SK-N-SH (cell line): ENCODE results near the gene OR51A4. TPM values are rescaled to one million over a fixed set of nuclear protein-coding genes. Genes with fewer than 3 reads are reported as not detected.

ENCODE experiments used
- CTCF ChIA-PET: fragments of 300-600, 350-600 bp; formaldehyde crosslinking; extraction: SDS; loops from one replicate; lab custom pipeline; 2021; lab: Yijun Ruan, JAX
- POLR2A ChIA-PET: fragments of 350-600 bp; sonication (Branson Sonifier 250); formaldehyde crosslinking; extraction: SDS; loops from one replicate; lab custom pipeline; 2020; ENCODE audit warnings: antibody characterized with exemption, inconsistent platforms; lab: Yijun Ruan, JAX
- DNase-seq: peaks from one replicate; pipeline ENCODE4 v3.0.0; 2012
- H2AFZ ChIP-seq: fragments of 200-600 bp; sonication (generic); 2 replicates; pipeline ENCODE4 v1.8.1; 2016; ENCODE audit warnings: antibody characterized with exemption, mild to moderate bottlenecking, low read depth
- H3F3A ChIP-seq: fragments of 200-600 bp; sonication (generic); replicated peaks from 2 replicates; pipeline ENCODE3; 2016; ENCODE audit warnings: antibody characterized with exemption, mild to moderate bottlenecking; ENCODE audit not compliant: insufficient read depth
- H3K27ac ChIP-seq, 2 experiments: fragments of 200-500 bp in 1 of 2; fragments of 200-600 bp in 1 of 2; sonication (Bioruptor generic) in 1 of 2; sonication (generic), shearing (Covaris generic) in 1 of 2; 2 replicates each; pipeline versions ENCODE4 v1.5.1 to v1.6.1; 2014 to 2016; ENCODE audit warnings: low read depth in 2 of 2, inconsistent platforms in 1 of 2, low read length in 1 of 2, mild to moderate bottlenecking in 1 of 2, mixed read lengths in 1 of 2
- H3K27me3 ChIP-seq: fragments of 200-600 bp; sonication (generic), shearing (Covaris generic); 2 replicates; pipeline ENCODE4 v1.6.1; 2016; ENCODE audit warnings: mixed run types; ENCODE audit not compliant: insufficient read depth
- H3K36me3 ChIP-seq, 2 experiments: fragments of 200-500 bp in 1 of 2; fragments of 200-600 bp in 1 of 2; sonication (Bioruptor generic) in 1 of 2; sonication (generic) in 1 of 2; replicated peaks in 1 of 2; 2 replicates each; pipeline versions ENCODE3 to v1.5.1; 2014 to 2016; ENCODE audit warnings: low read length in 1 of 2, mild to moderate bottlenecking in 1 of 2; ENCODE audit not compliant: insufficient read depth in 2 of 2, control insufficient read depth in 1 of 2
- H3K4me1 ChIP-seq, 2 experiments: fragments of 200-500 bp in 1 of 2; fragments of 200-600 bp in 1 of 2; sonication (Bioruptor generic) in 1 of 2; sonication (generic), shearing (Covaris generic) in 1 of 2; 2 replicates each; pipeline versions ENCODE4 v1.5.1 to v1.6.1; 2014 to 2016; ENCODE audit warnings: low read depth in 1 of 2, low read length in 1 of 2, mixed run types in 1 of 2; ENCODE audit not compliant: insufficient read depth in 2 of 2, control insufficient read depth in 1 of 2
- H3K4me2 ChIP-seq: fragments of 200-600 bp; sonication (generic), shearing (Covaris generic); 2 replicates; pipeline ENCODE4 v1.6.1; 2017; ENCODE audit warnings: mixed run types
- H3K4me3 ChIP-seq, 2 experiments: fragments of 200-500 bp in 1 of 2; fragments of 200-600 bp in 1 of 2; sonication (Bioruptor generic) in 1 of 2; sonication (generic), shearing (Covaris generic) in 1 of 2; 2 replicates each; pipeline versions ENCODE4 v1.5.1 to v1.8.1; 2014 to 2016; ENCODE audit warnings: low read depth in 2 of 2, inconsistent platforms in 1 of 2, low read length in 1 of 2, mild to moderate bottlenecking in 1 of 2, mixed read lengths in 1 of 2, moderate library complexity in 1 of 2
- H3K79me2 ChIP-seq: fragments of 200-600 bp; sonication (generic); 2 replicates; pipeline ENCODE4 v1.8.1; 2017; ENCODE audit warnings: mild to moderate bottlenecking; ENCODE audit not compliant: insufficient read depth
- H3K9ac ChIP-seq: fragments of 200-600 bp; sonication (generic); 2 replicates; pipeline ENCODE4 v1.6.1; 2017; ENCODE audit warnings: mixed run types
- H3K9me2 ChIP-seq: fragments of 200-600 bp; sonication (generic); 2 replicates; pipeline ENCODE4 v1.6.1; 2017; ENCODE audit warnings: mixed run types
- H3K9me3 ChIP-seq: fragments of 200-600 bp; sonication (generic); 2 replicates; pipeline ENCODE4 v1.6.1; 2017; ENCODE audit warnings: mixed run types, mild to moderate bottlenecking, moderate library complexity
- H4K20me1 ChIP-seq: fragments of 200-600 bp; sonication (generic); 2 replicates; pipeline ENCODE4 v1.6.1; 2017; ENCODE audit warnings: mild to moderate bottlenecking, mixed run types; ENCODE audit not compliant: insufficient read depth
- CTCF ChIP-seq: fragments of 200-600 bp; sonication (generic); IDR thresholded peaks from 2 replicates; pipeline ENCODE4 v1.6.1; 2017; ENCODE audit warnings: antibody characterized with exemption, mild to moderate bottlenecking, moderate library complexity
- FOXJ3 ChIP-seq: sonication (generic); formaldehyde crosslinking; IDR thresholded peaks from 2 replicates; pipeline ENCODE4 v1.5.1; 2020; ENCODE audit warnings: mild to moderate bottlenecking, missing genetic modification reagents
- FOXM1 ChIP-seq: IDR thresholded peaks from 2 replicates; pipeline ENCODE4 v1.4.0; 2012; ENCODE audit warnings: low read depth, mild to moderate bottlenecking
- JUND ChIP-seq: IDR thresholded peaks from 2 replicates; pipeline ENCODE4 v1.4.0; 2012
- MAX ChIP-seq: IDR thresholded peaks from 2 replicates; pipeline ENCODE4 v1.4.0; 2012; ENCODE audit warnings: low read depth
- NRF1 ChIP-seq: IDR thresholded peaks from 2 replicates; pipeline ENCODE4 v1.6.1; 2012; ENCODE audit warnings: low read depth, mild to moderate bottlenecking, low read length
- RCOR1 ChIP-seq: fragments of 150-350 bp; IDR thresholded peaks from 2 replicates; pipeline ENCODE4 v1.6.1; 2017; ENCODE audit warnings: antibody characterized with exemption, low read length
- REST ChIP-seq: IDR thresholded peaks from 2 replicates; pipeline ENCODE4 v1.6.1; 2012; ENCODE audit warnings: mild to moderate bottlenecking, low read depth, low read length, moderate library complexity
- RXRA ChIP-seq: IDR thresholded peaks from 2 replicates; pipeline ENCODE4 v1.4.0; 2012; ENCODE audit warnings: low read depth, mild to moderate bottlenecking, borderline replicate concordance
- SMC3 ChIP-seq: IDR thresholded peaks from 2 replicates; pipeline ENCODE4 v1.6.1; 2012; ENCODE audit warnings: low read depth, low read length, improper control_type of control experiment
- TCF12 ChIP-seq: IDR thresholded peaks from 2 replicates; pipeline ENCODE4 v1.4.0; 2012
- USF1 ChIP-seq: IDR thresholded peaks from 2 replicates; pipeline ENCODE4 v1.4.0; 2012; ENCODE audit warnings: low read depth, borderline replicate concordance
- WGBS: methylation state at CpG from one replicate; pipeline ENCODE4 v1.1.6; 2017; ENCODE audit warnings: low lambda C conversion rate; 5-methylcytosine and 5-hydroxymethylcytosine counted together
- polyA plus RNA-seq, 3 experiments: library from polyadenylated mRNA; depleted of rRNA; stranded (reverse); fragments of >200 nt; gene quantifications; 2 replicates each; pipeline ENCODE4 v1.2.3, GENCODE V29; 2012

Gene OR51A4
- polyA plus RNA-seq, 1 of the 3 experiments (the other 2 are of a cell fraction) = not detected

GRCh38 chr11:4922304-4922703 lies 25.1 kb downstream of the OR51A4 start:
- no peak for TF ChIP-seq USF1
- no peak for TF ChIP-seq CTCF
- no peak for TF ChIP-seq TCF12
- Histone ChIP-seq H4K20me1 (no peaks in the 10 kb centered on the region), H3K36me3 (no peaks in the 10 kb centered on the region), H3K9ac (no peak overlapping the region), H3K9me2 (no peaks in the 10 kb centered on the region), H3K4me1 (no peaks in the 10 kb centered on the region), H3K27me3 (no peaks in the 10 kb centered on the region), H3K79me2 (no peaks in the 10 kb centered on the region), H3K4me2 (no peak overlapping the region), H3F3A (no peaks in the 10 kb centered on the region), H3K4me3 (no peak overlapping the region), H3K9me3 (no peaks in the 10 kb centered on the region), H2AFZ (no peak overlapping the region), H3K27ac (no peak overlapping the region)
- CTCF ChIA-PET = no interaction called here
- POLR2A ChIA-PET = no interaction called here
- WGBS = 0% methylated on average over 1 of the region's 1 CpG
- no peak for DNase-seq

- no peaks in the 10 kb centered on the region for H3K4me1 ChIP-seq
- DNase-seq = no peak
- no peak overlapping the region for H3K9ac ChIP-seq
- WGBS = 0% methylated on average over 1 of the region's 1 CpG
- H3K36me3 ChIP-seq = no peaks in the 10 kb centered on the region
- H3K4me3 ChIP-seq = no peak overlapping the region
- no peaks in the 10 kb centered on the region for H3K79me2 ChIP-seq
- H2AFZ ChIP-seq = no peak overlapping the region
- H3K27ac ChIP-seq = no peak overlapping the region
- ChIA-PET CTCF (no interaction called here), POLR2A (no interaction called here)
- H3K9me3 ChIP-seq = no peaks in the 10 kb centered on the region
- no peaks in the 10 kb centered on the region for H4K20me1 ChIP-seq
- no peaks in the 10 kb centered on the region for H3K9me2 ChIP-seq
- no peaks in the 10 kb centered on the region for H3K27me3 ChIP-seq
- TF ChIP-seq FOXM1 (no peak), FOXJ3 (CRISPR knock-in tag) (no peak), RCOR1 (no peak), SMC3 (no peak), RXRA (no peak)
- no peak overlapping the region for H3K4me2 ChIP-seq
- no peaks in the 10 kb centered on the region for H3F3A ChIP-seq
Observed at GRCh38 chr11:4921796-4922195, 25.6 kb downstream of the OR51A4 start.

- CTCF ChIA-PET = no interaction called here
- WGBS = 5% methylated on average over 4 of the region's 4 CpGs
- POLR2A ChIA-PET = no interaction called here
Observed at GRCh38 chr11:4919250-4919649, 28.2 kb downstream of the OR51A4 start, which contains the start of gene OR51G2. Gene OR51G2 (minus strand): TSS chr11:4919350. CDS start chr11:4915663, 3,687 bp downstream.

More at GRCh38 chr11:4919250-4919649, 28.2 kb downstream of the OR51A4 start, which contains the start of gene OR51G2:
- no peaks in the 10 kb centered on the region for H3K4me1 ChIP-seq
- H3K27me3 ChIP-seq = no peaks in the 10 kb centered on the region; the same call in 1 of the 2 replicates
- DNase-seq = no peak
- no peak within 1 kb of the TSS for H3K9ac ChIP-seq
- no peaks in the 10 kb centered on the region for H3K9me2 ChIP-seq
- H3K79me2 ChIP-seq = no peaks in the 10 kb centered on the region
- H3K36me3 ChIP-seq = no peaks in the 10 kb centered on the region
- H2AFZ ChIP-seq = no peak within 1 kb of the TSS
- H3K4me2 ChIP-seq = no peak within 1 kb of the TSS
- H3F3A ChIP-seq = no peaks in the 10 kb centered on the region
- no peak within 1 kb of the TSS for H3K4me3 ChIP-seq
- no peak within 1 kb of the TSS for H3K27ac ChIP-seq
- TF ChIP-seq REST (no peak), NRF1 (no peak), JUND (no peak), MAX (no peak)
- TF ChIP-seq, all 33 proteins: peak for 0
- Histone ChIP-seq H3K9me3 (no peaks in the 10 kb centered on the region), H4K20me1 (no peaks in the 10 kb centered on the region)
